ENCODE data around the gene C1GALT1. TPM values are rescaled to one million over a fixed set of nuclear protein-coding genes. Genes with fewer than 3 reads are reported as not detected.

Gene C1GALT1
- total and polyA plus RNA-seq, 9 of the 15 experiments (the other 6 are each of a cell fraction or from before 2014, with no cell fraction given): 5.0 to 33.2 (median 24.1) TPM

DNA sequence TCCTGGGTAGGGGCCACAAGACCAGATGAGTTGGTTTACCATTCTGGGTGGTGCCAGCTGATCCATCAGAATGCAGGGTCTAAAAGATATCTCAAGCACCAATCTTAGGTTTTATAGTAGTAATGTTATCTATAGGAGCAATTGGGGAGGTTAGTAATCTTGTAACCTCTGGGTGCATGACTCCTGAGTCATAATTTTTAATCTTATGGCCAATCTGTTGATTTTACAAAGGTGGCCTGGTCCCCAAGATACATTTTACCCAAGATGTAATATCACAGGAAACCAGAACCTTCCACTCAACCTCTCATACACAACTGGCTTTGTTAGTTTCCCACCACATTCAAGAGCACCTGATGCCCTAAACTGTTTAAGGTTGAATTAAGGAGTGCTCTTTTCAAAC is 79.5 kb downstream of the C1GALT1 start:
- H3K4me1 ChIP-seq (replicated peaks in 1 of 2; ENCODE audit: control insufficient read depth in 2 of 2, insufficient read depth in 2 of 2, low read length in 2 of 2): no peaks in the 10 kb centered on the region
- H4K20me1 ChIP-seq (replicated peaks; ENCODE audit: control insufficient read depth, insufficient read depth, low read length): no peaks in the 10 kb centered on the region
- in situ Hi-C loops (cut with MboI): no loop called here
- no peak for ATAC-seq
- TF ChIP-seq GATA2 (CRISPR knock-in tag; IDR thresholded peaks at IDR 0.05) (no peak), ZNF57 (CRISPR knock-in tag; IDR thresholded peaks at IDR 0.05) (no peak), POLR2H (tag; IDR thresholded peaks at IDR 0.05; ENCODE audit: low read depth) (no peak), NR2F6 (CRISPR knock-in tag; IDR thresholded peaks at IDR 0.05) (no peak), CBFA2T3 (IDR thresholded peaks at IDR 0.05) (peak; percentile 52), CBFA2T2 (conservative IDR thresholded peaks at IDR 0.05) (peak; percentile 24), TEAD4 (IDR thresholded peaks at IDR 0.05; ENCODE audit: low read length) (peak; percentile 23; the same call in 1 of the 2 replicates), TEAD4 (CRISPR knock-in tag; IDR thresholded peaks at IDR 0.05; ENCODE audit: borderline replicate concordance) (no peak), TAF9B (IDR thresholded peaks at IDR 0.05; ENCODE audit: partially characterized antibody) (no peak), HIVEP1 (CRISPR knock-in tag; IDR thresholded peaks at IDR 0.05) (no peak), RFX5 (IDR thresholded peaks at IDR 0.05; ENCODE audit: low read depth, low read length) (no peak)
- TF ChIP-seq, protein P1, sequence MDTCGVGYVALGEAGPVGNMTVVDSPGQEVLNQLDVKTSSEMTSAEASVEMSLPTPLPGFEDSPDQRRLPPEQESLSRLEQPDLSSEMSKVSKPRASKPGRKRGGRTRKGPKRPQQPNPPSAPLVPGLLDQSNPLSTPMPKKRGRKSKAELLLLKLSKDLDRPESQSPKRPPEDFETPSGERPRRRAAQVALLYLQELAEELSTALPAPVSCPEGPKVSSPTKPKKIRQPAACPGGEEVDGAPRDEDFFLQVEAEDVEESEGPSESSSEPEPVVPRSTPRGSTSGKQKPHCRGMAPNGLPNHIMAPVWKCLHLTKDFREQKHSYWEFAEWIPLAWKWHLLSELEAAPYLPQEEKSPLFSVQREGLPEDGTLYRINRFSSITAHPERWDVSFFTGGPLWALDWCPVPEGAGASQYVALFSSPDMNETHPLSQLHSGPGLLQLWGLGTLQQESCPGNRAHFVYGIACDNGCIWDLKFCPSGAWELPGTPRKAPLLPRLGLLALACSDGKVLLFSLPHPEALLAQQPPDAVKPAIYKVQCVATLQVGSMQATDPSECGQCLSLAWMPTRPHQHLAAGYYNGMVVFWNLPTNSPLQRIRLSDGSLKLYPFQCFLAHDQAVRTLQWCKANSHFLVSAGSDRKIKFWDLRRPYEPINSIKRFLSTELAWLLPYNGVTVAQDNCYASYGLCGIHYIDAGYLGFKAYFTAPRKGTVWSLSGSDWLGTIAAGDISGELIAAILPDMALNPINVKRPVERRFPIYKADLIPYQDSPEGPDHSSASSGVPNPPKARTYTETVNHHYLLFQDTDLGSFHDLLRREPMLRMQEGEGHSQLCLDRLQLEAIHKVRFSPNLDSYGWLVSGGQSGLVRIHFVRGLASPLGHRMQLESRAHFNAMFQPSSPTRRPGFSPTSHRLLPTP (IDR thresholded peaks at IDR 0.05; ENCODE audit: borderline replicate concordance, extremely low read depth, insufficient read length): no peak
- no peak overlapping the region for H2AFZ ChIP-seq (ENCODE audit: low read depth, low read length)
- no peak for FAIRE-seq
- intact Hi-C loops (cut with micrococcal nuclease): no loop called here
- H3K27ac ChIP-seq (ENCODE audit: extremely low read depth, low read depth, low read length): no peak overlapping the region
- no peaks in the 10 kb centered on the region for H3K79me2 ChIP-seq (ENCODE audit: control insufficient read depth, insufficient read depth, low read length)
- DNase-seq (ENCODE audit: extremely low read depth in 1 of 4, low spot score in 3 of 4): no peak
- no peaks in the 10 kb centered on the region; the same call in 1 of the 2 replicates for H3K9me3 ChIP-seq (replicated peaks; ENCODE audit: control insufficient read depth, insufficient read depth, low read depth, low read length)
- H3K4me2 ChIP-seq (ENCODE audit: insufficient read depth, low read length): no peak overlapping the region
- POLR2A ChIA-PET: no interaction called here
- no peaks in the 10 kb centered on the region for H3K27me3 ChIP-seq (ENCODE audit: control insufficient read depth in 2 of 2, insufficient read depth in 2 of 2, low read length in 2 of 2)
- no peaks in the 10 kb centered on the region for H3K9me1 ChIP-seq (ENCODE audit: control insufficient read depth, insufficient read depth, low read length)
- CTCF ChIA-PET (ENCODE audit: low intra/inter-chr PET ratio): no interaction called here
- no peak overlapping the region for H3K4me3 ChIP-seq
- no TSS peak for BruUV-seq (replicated peaks)
- no peak overlapping the region for H3K9ac ChIP-seq (ENCODE audit: insufficient read depth in 1 of 2, low read depth in 2 of 2, low read length in 2 of 2)
- no peaks in the 10 kb centered on the region for H3K36me3 ChIP-seq (ENCODE audit: control insufficient read depth, insufficient read depth, low read length)

All from K562 (cell line).